ENCODE results near the gene FBXL4.

FBXL4 gene

DNA sequence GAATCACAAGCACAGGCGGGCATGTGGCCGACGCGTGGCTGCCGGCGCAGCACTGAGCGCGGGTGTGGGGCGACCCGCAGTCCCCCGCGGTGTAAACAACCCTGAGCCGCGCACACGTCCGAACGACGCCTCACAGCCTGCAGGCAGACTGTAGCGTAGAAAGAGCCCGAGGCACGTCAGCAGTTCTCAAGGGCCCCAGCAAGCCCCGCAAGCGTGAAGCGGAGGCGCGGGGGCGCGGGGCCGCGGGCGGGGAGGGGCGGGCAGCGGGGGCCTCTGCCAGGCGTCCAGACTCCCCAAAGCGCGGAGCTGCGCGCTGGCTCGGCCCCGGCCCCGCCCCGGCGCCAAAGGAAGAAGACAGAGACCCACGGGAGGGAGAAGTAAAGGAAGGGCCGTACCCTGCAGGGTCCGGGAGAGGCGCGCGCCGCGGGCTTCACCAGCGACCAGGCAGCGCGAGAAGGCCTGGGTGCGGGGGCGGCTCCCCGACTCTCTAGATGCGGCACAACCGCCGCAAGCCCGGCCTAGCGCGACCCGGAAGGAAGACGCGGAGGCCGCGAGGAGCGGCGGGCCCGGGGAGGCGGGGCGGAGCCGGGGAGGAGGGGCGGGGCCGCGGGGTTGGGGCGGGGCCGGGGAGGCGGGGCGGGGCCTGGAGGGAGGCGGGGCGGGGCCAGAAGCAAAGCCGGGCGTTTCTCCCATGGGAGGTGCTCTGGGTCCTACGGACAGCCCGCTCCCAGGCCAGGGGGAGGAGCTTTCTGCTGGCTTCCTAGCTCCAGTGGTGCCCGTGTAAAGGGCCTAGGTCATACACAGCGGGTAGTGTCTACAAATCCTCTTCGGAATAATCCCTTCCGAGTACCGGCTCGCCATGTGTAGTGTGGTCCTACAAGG, at the start of gene FBXL4:
TSS of gene FBXL4 (minus strand) at position 536 of the 882 bp plus-strand sequence. CDS start 20,958 bp downstream, outside the sequence.
- peak; percentile 95 for DNase-seq (ENCODE audit: low spot score)

DNA sequence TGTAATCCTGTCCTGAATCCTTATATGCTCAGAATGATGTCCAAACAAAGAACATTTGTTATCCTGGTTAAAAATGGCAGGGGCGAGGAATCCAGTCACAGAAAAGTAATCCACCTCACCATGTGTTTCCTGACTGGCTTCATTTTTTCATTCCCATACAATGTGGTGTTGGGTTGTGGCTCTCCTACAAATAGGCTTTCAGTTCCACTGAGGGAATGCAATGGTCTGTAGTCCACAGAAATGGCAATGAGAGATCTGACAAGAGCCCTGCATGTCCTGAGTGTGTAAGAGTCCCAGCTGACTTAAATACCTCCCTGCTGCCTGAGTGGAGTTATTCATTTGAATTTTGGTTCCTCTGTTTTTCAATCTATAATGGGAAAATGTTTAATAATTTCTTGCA, 47.4 kb upstream of the FBXL4 start:
- no peak for DNase-seq (ENCODE audit: low spot score)

DNA sequence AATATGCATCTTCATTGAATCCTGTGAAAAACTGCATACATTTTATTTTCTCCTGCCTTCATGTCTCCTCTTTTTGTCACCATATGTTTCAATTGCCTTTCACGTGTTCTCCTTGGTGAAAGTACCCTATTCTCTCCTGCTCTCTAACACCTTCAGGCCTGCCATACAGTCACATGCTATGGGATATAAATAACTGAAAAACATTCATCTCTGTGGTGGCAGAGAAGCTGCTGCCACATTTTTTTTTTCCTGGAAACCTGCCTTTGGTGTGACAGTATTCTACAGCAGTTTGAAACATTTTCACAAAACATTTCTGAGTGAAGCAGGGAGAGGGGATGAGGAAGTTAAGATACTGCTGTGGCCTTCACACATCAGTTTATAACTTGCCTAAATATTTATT, 44.8 kb upstream of the FBXL4 start:
- DNase-seq (ENCODE audit: low spot score) = no peak

GRCh38 chr6:98986071-98986615, 38.4 kb upstream of the FBXL4 start:
- DNase-seq (ENCODE audit: low spot score) = no peak

- no peak for DNase-seq (ENCODE audit: low spot score)
Observed at GRCh38 chr6:98985391-98985790, 37.6 kb upstream of the FBXL4 start.

GRCh38 chr6:98984121-98984520, 36.4 kb upstream of the FBXL4 start:
- DNase-seq (ENCODE audit: low spot score) = no peak

- DNase-seq (ENCODE audit: low spot score) = no peak
Observed at GRCh38 chr6:98981473-98981872, 33.7 kb upstream of the FBXL4 start.

GRCh38 chr6:98980819-98981218, 33.1 kb upstream of the FBXL4 start:
- peak; percentile 42 for DNase-seq (ENCODE audit: low spot score)

DNA sequence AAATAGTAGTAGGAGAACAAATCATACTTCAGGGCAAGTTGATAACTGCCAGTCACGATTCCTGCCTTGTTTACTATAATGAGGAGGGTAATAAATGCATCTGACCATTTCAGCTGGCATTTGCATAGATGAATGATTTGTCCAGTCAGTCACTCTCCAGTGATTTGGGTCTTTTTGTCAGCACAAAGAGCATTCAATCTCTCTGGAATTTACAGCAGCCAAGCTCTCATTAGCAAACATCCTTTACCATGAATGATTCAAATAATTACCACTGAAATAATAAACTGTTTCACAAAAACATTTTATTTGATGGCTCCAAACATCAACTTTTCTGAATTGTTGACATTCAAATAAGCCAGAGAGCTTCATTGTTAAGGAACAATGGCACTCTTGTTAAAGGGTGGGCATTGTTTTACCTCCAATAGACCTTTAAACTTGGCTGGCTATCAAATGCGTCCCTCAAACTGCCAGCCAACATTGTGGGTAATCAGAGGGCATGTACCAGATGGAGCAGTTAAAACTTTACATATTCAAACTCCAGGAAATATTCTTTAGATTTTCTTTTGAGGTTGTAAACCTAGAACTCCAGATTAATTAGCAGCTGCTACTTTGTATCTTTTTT, 30.0 kb upstream of the FBXL4 start:
- DNase-seq (ENCODE audit: low spot score) = no peak

- DNase-seq (ENCODE audit: low spot score) = no peak
Observed at GRCh38 chr6:98976674-98977385, 29.1 kb upstream of the FBXL4 start.

DNA sequence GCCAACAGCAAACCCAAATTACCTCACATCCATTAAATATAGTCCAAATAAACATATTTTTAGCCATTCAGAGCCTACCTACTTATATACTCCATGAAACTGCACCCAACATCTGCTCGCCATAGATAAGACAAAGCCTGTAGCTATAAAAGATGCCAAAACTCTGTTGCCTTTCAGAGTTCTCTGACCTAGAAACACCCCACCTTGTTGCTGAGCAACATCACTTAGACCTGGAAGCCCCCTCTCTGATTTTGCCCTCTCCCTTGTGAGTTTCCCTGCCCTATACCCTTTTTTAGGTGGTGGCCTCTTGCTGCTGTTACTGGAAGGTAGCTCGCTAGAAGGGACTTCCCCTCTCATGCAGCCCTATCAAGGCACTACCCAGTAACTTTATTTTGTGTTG, 27.7 kb upstream of the FBXL4 start:
- DNase-seq (ENCODE audit: low spot score) = no peak

GRCh38 chr6:98974309-98974708, 26.6 kb upstream of the FBXL4 start:
- DNase-seq (ENCODE audit: low spot score) = no peak

DNA sequence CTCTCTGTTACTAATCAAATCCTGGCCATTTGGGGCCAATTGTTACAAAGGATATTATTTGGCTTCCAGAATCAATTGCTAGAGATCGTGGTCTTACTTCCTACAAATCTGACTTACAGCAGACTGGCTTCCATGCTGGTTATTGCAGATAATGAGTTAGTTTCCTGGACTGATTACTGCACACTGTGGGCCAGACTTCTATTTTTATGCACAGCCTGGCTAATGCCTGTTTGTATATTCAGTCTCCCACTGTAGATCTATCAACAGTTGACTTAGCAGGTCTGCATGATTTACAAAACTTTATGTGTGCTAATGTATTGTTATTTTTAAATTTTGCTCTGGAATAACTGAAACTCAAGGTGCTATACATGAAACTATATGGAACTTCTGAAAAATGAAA, 25.8 kb upstream of the FBXL4 start:
- DNase-seq (ENCODE audit: low spot score) = no peak

DNA sequence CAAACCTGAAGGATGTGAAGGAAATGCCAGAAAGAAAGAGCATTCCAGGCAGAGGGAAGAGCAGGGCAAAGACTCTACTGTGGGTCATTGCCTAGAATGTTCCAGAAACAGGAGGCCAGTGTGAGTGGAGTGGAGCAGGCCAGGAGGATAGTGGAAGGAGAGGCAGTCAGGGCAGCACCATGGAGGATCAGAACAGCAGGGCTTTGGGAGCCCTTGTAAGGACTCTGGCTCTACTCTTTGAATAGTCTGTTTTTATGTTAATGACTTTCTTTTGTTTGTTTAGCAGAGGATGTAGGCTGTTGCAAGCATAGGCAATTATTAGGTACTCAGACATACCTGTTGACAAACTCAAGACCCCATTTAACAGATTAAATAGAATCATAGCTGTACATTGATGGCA, 23.6 kb upstream of the FBXL4 start:
- no peak for DNase-seq (ENCODE audit: low spot score)

DNA sequence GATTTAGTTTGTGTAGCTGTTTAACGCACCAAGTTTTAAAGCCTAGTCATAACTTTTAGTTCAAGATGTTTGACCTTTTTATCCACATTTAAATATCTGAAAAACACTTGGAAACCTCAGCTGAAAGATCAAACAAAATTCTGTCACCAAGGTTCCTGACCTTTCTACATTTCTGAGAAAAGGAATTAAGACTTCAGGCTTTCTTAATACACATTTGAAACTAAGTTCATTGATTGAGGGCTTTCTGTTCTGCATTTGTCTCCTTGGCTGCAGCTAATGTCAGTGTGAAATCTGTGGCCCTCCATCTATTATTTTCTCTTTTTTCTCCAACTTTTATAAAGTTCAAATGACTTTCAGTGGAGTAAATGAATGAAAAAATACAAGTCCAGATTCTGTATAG, 22.7 kb upstream of the FBXL4 start:
- no peak for DNase-seq (ENCODE audit: low spot score)

- DNase-seq (ENCODE audit: low spot score) = no peak
Observed at GRCh38 chr6:98967616-98968015, 19.9 kb upstream of the FBXL4 start.

GRCh38 chr6:98959631-98960030, 11.9 kb upstream of the FBXL4 start:
- DNase-seq (ENCODE audit: low spot score) = no peak

DNA sequence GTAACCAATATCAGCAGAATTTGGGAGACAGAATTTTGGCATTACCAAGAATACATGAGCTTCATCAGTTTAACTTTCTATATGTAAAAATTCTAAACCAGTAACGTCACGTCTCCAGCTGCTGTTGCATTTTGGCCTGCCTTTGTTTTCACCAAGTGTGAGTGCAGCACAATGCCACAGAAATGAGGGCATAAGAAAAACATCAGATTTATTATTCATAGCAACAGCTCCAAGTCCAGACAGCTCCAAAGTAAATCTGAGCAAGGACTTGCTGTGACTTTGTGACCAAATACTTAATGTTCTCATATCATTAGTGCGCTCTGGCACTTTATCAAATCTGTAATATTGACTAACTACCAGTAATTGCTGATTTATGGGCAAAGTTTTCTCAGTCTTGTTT, 11.0 kb upstream of the FBXL4 start:
- no peak for DNase-seq (ENCODE audit: low spot score)

- no peak for DNase-seq (ENCODE audit: low spot score)
Observed at GRCh38 chr6:98957450-98957849, 9.7 kb upstream of the FBXL4 start.

GRCh38 chr6:98949589-98949988, 1.8 kb upstream of the FBXL4 start:
- no peak for DNase-seq (ENCODE audit: low spot score)

GRCh38 chr6:98946879-98947410, 801 bp downstream of the FBXL4 start:
- no peak for DNase-seq (ENCODE audit: low spot score)

DNA sequence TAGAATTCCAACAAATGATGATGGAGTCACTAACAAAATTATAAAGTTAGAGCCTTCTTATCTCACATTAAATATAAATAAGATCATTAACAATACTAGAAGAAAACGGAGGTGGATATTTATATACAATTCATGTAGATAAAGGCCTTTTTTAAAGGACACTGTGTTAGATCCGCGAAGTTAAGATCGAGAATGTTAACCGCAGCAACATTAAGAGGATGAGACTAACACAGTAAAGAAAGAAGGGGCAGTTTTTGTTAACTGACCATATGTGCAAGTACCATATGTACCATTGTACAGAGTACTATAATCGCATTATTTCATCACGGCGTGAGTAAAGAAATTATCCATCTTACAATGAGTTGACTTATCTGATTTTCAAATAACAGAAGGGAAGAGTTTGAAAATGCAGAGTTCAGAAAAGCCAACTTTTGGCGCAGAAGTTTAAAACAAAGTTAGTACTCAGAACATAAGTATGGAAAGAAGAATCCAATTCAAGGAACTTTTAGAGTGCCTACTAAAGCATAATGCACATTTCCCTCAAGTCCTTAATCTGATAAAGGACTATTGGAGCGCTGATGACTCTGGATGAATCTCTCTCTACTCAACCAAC, 1.4 kb downstream of the FBXL4 start:
- no peak for DNase-seq (ENCODE audit: low spot score)
